ENCODE measurements around the gene EP400. TPM values are rescaled to one million over a fixed set of nuclear protein-coding genes. Genes with fewer than 3 reads are reported as not detected.
A peak's percentile ranks its signal among the peaks of the same experiment; 100 is the strongest.

EP400 gene
- total RNA-seq, 2 experiments from 2014 or later: 36.8 to 40.6 TPM

DNA sequence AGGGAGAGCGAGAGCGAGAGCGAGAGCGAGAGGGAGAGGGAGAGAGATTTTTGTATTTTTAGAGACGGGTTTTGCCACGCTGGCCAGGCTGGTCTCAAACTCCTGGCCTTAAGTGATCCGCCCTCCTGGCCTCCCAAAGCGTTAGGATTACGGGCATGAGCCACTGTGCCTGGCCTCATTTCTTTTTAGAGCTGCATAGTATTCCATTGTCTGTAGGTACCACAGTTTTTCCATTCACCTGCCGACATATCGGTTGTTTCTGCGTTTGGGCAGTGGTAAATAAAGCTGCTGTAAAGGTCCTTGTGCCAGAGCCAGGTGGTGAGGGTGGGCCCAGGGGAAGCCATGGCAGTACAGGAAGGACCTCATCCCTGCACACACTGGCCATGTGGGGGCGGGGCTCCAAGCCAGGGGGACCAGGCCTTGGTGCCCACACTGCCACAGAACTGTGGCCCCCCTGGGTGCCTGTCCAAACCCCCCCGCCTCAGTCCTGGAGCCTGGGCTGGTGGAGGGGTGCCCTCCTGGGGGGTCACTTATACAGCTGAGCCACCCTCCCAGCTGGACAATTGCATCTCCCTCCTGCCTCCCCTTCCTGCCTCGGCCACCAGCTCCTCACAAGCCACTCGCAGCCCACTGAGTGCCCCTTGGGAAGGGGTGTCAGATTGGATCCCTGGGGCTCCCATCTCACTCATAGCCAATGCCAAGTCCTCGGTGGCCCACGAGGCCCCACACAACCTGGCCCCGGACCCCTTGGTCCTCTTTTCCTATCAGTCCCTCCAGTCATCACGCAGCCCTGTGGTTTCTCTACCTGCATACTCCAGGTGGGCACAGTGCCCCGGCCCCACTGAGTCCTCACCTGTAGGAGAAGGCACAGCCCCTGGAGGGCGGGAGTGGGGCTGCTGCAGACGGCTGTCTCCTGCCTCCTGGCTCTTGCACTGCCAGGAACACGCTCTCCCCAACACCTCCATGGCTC lies 22.3 kb upstream of the EP400 start:
- H3K4me1 Mint-ChIP-seq (ENCODE audit: low read depth): peaks cover 26% of the 10 kb centered on the region
- CTCF ChIA-PET: interaction anchor here (0.6 kb wide), 1 partner anchor 838 kb away, joined by 3 read pairs; no protein-coding TSS in a partner anchor
- no peaks in the 10 kb centered on the region for H3K27me3 Mint-ChIP-seq (ENCODE audit: low read depth)
- H3K4me3 Mint-ChIP-seq: peak overlapping the region; percentile 96
- DNase-seq: no peak
- no peak overlapping the region for H3K27ac Mint-ChIP-seq
- intact Hi-C loops (cut with micrococcal nuclease): no loop called here
- H3K9me3 Mint-ChIP-seq: no peaks in the 10 kb centered on the region
- H3K36me3 Mint-ChIP-seq (ENCODE audit: low read depth): peaks cover 14% of the 10 kb centered on the region

GRCh38 chr12:131928080-131928710 lies 21.5 kb upstream of the EP400 start:
- H3K27ac Mint-ChIP-seq: peak overlapping the region; percentile 69
- intact Hi-C loops (cut with micrococcal nuclease): no loop called here
- H3K4me1 Mint-ChIP-seq (ENCODE audit: low read depth): peaks cover 30% of the 10 kb centered on the region
- peaks cover 19% of the 10 kb centered on the region for H3K36me3 Mint-ChIP-seq (ENCODE audit: low read depth)
- no peaks in the 10 kb centered on the region for H3K27me3 Mint-ChIP-seq (ENCODE audit: low read depth)
- DNase-seq: peak; percentile 46
- CTCF ChIA-PET: no interaction called here
- H3K9me3 Mint-ChIP-seq: no peaks in the 10 kb centered on the region
- peak overlapping the region; percentile 96 for H3K4me3 Mint-ChIP-seq

GRCh38 chr12:131928711-131929580 lies 20.8 kb upstream of the EP400 start, which contains the start of gene PUS1:
TSS of gene PUS1 (plus strand) at chr12:131929276. CDS start at chr12:131929723, 447 bp downstream.
- H3K9me3 Mint-ChIP-seq: no peaks in the 10 kb centered on the region
- H3K27ac Mint-ChIP-seq: peak within 1 kb of the TSS; percentile 80
- H3K4me1 Mint-ChIP-seq (ENCODE audit: low read depth): peaks cover 30% of the 10 kb centered on the region
- peak within 1 kb of the TSS; percentile 96 for H3K4me3 Mint-ChIP-seq
- no peaks in the 10 kb centered on the region for H3K27me3 Mint-ChIP-seq (ENCODE audit: low read depth)
- CTCF ChIA-PET: no interaction called here
- peaks cover 26% of the 10 kb centered on the region for H3K36me3 Mint-ChIP-seq (ENCODE audit: low read depth)
- intact Hi-C loops (cut with micrococcal nuclease): loop anchor here (1.0 kb wide), 4 partner anchors 20 to 218 kb away; partner anchors contain the start of genes EP400 and SFSWAP
- DNase-seq: peak; percentile 95

DNA sequence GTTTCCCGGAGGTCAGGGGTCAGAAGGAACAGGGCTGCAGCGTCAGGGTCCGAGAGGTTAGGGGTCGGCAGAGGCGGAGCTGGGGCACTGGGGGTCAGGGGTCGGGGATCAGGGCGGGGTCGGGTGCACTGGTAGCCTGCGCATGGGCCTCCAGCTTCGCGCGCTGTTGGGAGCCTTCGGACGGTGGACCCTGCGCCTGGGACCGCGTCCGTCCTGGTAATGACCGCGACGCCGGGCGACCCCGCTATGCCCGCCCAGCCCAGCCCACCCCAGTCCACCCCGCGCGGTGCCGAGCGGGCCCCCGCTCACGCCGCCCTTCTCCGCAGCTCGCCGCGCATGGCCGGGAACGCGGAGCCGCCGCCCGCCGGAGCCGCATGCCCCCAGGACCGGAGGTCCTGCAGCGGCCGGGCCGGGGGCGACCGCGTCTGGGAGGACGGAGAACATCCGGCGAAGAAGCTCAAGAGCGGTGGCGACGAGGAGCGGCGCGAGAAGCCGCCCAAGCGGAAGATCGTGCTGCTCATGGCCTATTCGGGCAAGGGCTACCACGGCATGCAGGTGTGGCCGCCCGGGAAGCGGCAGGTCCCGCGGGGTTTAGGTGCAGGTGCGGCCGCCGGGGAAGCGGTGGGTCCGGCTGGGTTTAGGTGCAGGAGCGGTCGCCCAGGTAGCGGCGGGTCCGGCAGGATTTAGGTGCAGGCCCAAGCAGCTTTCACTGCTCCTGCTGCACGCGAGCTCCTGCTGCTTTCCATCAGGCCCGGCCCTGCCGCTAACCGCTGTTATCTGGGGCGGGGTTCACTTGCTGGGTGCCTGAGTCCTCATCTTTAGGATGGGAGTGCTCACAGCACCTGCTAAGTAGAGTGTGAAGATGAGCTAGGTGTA lies 19.9 kb upstream of the EP400 start:
- Mint-ChIP-seq H3K4me3 (peak overlapping the region; percentile 96), H3K36me3 (ENCODE audit: low read depth) (peaks cover 27% of the 10 kb centered on the region), H3K27me3 (ENCODE audit: low read depth) (no peaks in the 10 kb centered on the region), H3K9me3 (no peaks in the 10 kb centered on the region), H3K4me1 (ENCODE audit: low read depth) (peaks cover 28% of the 10 kb centered on the region), H3K27ac (peak overlapping the region; percentile 74)
- CTCF ChIA-PET: no interaction called here
- intact Hi-C loops (cut with micrococcal nuclease): loop anchor here (1.0 kb wide), 4 partner anchors 19 to 219 kb away; partner anchors contain the start of genes EP400 and SFSWAP
- DNase-seq: peak; percentile 34

DNA sequence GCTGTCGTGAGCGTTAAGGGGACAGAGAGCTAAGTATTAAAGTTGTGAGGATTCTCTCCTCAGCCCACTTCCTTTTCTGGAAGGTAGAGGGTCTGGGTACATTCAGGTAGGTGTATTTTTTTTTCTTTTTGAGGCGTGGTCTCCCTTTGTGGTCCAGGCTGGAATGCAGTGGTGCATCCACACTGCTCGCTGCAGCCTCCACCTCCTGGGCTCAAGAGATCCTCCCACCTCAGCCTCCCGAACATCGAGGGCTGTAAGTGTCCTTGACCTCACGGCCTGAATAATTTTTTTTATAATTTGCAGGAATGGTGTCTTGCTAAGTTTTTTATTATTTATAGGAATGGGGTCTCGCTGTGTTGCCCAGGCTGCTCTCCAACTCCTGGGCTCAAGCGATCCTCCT lies 19.2 kb upstream of the EP400 start:
- H3K9me3 Mint-ChIP-seq: no peaks in the 10 kb centered on the region
- intact Hi-C loops (cut with micrococcal nuclease): no loop called here
- CTCF ChIA-PET: no interaction called here
- H3K4me3 Mint-ChIP-seq: peak overlapping the region; percentile 82
- DNase-seq: no peak
- H3K4me1 Mint-ChIP-seq (ENCODE audit: low read depth): peaks cover 28% of the 10 kb centered on the region
- H3K27me3 Mint-ChIP-seq (ENCODE audit: low read depth): no peaks in the 10 kb centered on the region
- H3K27ac Mint-ChIP-seq: peak overlapping the region; percentile 74
- H3K36me3 Mint-ChIP-seq (ENCODE audit: low read depth): peaks cover 28% of the 10 kb centered on the region

GRCh38 chr12:131933387-131933786 lies 16.4 kb upstream of the EP400 start:
- peak overlapping the region; percentile 13 for H3K27ac Mint-ChIP-seq

GRCh38 chr12:131934535-131934934 lies 15.2 kb upstream of the EP400 start:
- Mint-ChIP-seq H3K4me3 (no peak overlapping the region), H3K4me1 (ENCODE audit: low read depth) (peaks cover 24% of the 10 kb centered on the region), H3K27me3 (ENCODE audit: low read depth) (no peaks in the 10 kb centered on the region), H3K27ac (no peak overlapping the region), H3K9me3 (no peaks in the 10 kb centered on the region), H3K36me3 (ENCODE audit: low read depth) (peaks cover 41% of the 10 kb centered on the region)
- no peak for DNase-seq
- CTCF ChIA-PET: no interaction called here
- intact Hi-C loops (cut with micrococcal nuclease): no loop called here

More at GRCh38 chr12:131933387-131933786, 16.4 kb upstream of the EP400 start:
- CTCF ChIA-PET: no interaction called here
- intact Hi-C loops (cut with micrococcal nuclease): no loop called here
- no peak for DNase-seq
- Mint-ChIP-seq H3K4me3 (no peak overlapping the region), H3K36me3 (ENCODE audit: low read depth) (peaks cover 43% of the 10 kb centered on the region), H3K9me3 (no peaks in the 10 kb centered on the region), H3K27me3 (ENCODE audit: low read depth) (no peaks in the 10 kb centered on the region), H3K4me1 (ENCODE audit: low read depth) (peaks cover 24% of the 10 kb centered on the region)

DNA sequence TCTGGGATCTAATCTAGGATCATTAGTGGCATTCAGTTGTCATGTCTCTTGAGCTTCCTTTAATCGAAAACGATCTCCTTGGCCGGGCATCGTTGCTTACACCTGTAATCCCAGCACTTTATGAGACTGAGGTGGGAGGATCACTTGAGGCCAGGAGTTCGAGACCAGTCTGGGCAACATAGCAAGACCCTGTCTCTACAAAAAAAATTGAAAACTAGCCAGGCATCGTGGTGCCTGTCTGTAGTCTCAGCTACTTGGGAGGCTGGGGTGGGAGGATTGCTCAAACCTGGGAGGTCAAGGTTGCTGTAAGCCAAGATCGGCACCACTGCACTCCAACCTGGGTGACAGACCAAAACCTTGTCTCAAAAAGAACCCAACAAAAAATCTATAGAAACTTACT lies 11.7 kb upstream of the EP400 start:
- no peak overlapping the region for H3K4me3 Mint-ChIP-seq

GRCh38 chr12:131939007-131939406 lies 10.7 kb upstream of the EP400 start:
- no peak for DNase-seq
- H3K9me3 Mint-ChIP-seq: no peaks in the 10 kb centered on the region
- intact Hi-C loops (cut with micrococcal nuclease): no loop called here
- peaks cover 40% of the 10 kb centered on the region for H3K36me3 Mint-ChIP-seq (ENCODE audit: low read depth)
- H3K27ac Mint-ChIP-seq: no peak overlapping the region
- no peaks in the 10 kb centered on the region for H3K27me3 Mint-ChIP-seq (ENCODE audit: low read depth)
- no peaks in the 10 kb centered on the region for H3K4me1 Mint-ChIP-seq (ENCODE audit: low read depth)
- CTCF ChIA-PET: no interaction called here
- H3K4me3 Mint-ChIP-seq: no peak overlapping the region

More for the DNA sequence above, 11.7 kb upstream of the EP400 start:
- CTCF ChIA-PET: no interaction called here
- intact Hi-C loops (cut with micrococcal nuclease): no loop called here
- Mint-ChIP-seq H3K27me3 (ENCODE audit: low read depth) (no peaks in the 10 kb centered on the region), H3K36me3 (ENCODE audit: low read depth) (peaks cover 42% of the 10 kb centered on the region), H3K27ac (no peak overlapping the region), H3K4me1 (ENCODE audit: low read depth) (no peaks in the 10 kb centered on the region), H3K9me3 (no peaks in the 10 kb centered on the region)
- no peak for DNase-seq

DNA sequence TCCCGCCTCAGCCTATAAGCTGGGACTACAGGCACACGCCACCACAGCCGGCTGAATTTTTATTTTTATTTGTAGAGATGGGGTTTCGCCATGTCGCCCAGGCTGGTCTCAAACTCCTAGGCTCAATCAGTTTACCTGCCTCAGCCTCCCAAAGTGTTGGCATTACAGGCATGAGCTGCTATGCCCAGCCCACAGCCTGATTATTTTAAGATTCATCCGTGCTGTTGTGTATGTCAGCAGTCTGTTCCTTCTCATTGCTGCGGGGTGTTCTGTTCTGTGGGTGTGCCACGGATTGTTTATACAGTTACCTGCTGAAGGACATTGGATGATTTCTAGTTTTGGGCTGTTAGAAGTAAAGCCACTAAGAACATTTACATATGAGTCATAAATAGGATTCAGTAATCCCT lies 9.6 kb upstream of the EP400 start:
- intact Hi-C loops (cut with micrococcal nuclease): no loop called here
- no peak for DNase-seq
- Mint-ChIP-seq H3K9me3 (no peaks in the 10 kb centered on the region), H3K4me1 (ENCODE audit: low read depth) (no peaks in the 10 kb centered on the region), H3K27me3 (ENCODE audit: low read depth) (no peaks in the 10 kb centered on the region), H3K36me3 (ENCODE audit: low read depth) (peaks cover 47% of the 10 kb centered on the region), H3K4me3 (no peak overlapping the region), H3K27ac (no peak overlapping the region)
- CTCF ChIA-PET: no interaction called here

All from activated naive CD4-positive, alpha-beta T cell treated with anti-CD3 and anti-CD28 coated beads for 36 hours (primary cell).